Neural crest cell (in vitro differentiated cells): ENCODE results near the gene RAB35. TPM values are rescaled to one million over a fixed set of nuclear protein-coding genes. Genes with fewer than 3 reads are reported as not detected.
"Not testable (repeated sequence)": the region's sequence is repeated elsewhere in the genome, so short reads cannot be mapped to it uniquely, and the experiment has no call there.

Source experiments
- DNase-seq: peaks from one replicate; pipeline ENCODE4 v3.0.0; 2021; ENCODE audit warnings: low read depth, mixed read lengths, low spot score
- H3K27ac Mint-ChIP-seq: one replicate; pipeline ENCODE4 v1.8.0; 2021; ENCODE audit warnings: mild to moderate bottlenecking, mixed read lengths; ENCODE audit not compliant: unreplicated experiment
- H3K27me3 Mint-ChIP-seq: 2 replicates; pipeline ENCODE4 v1.8.0; 2021; ENCODE audit warnings: low read depth, mild to moderate bottlenecking, mixed read lengths
- H3K36me3 Mint-ChIP-seq: 2 replicates; pipeline ENCODE4 v1.8.0; 2021; ENCODE audit warnings: low read depth, mild to moderate bottlenecking, mixed read lengths
- H3K4me1 Mint-ChIP-seq: 2 replicates; pipeline ENCODE4 v1.8.0; 2021; ENCODE audit warnings: mixed read lengths
- H3K4me3 Mint-ChIP-seq: one replicate; pipeline ENCODE4 v1.8.0; 2021; ENCODE audit warnings: mild to moderate bottlenecking, mixed read lengths
- H3K9me3 Mint-ChIP-seq: 2 replicates; pipeline ENCODE4 v1.8.0; 2021; ENCODE audit warnings: mixed read lengths
- CTCF ChIP-seq: fragments of 200-600 bp; sonication (generic); conservative IDR thresholded peaks from 2 replicates; pipeline ENCODE4 v1.5.0; 2021; ENCODE audit warnings: antibody characterized with exemption, mild to moderate bottlenecking
- microRNA-seq: library from miRNA; unstranded; fragments of <30 nt; microRNA quantifications from one replicate; pipeline ENCODE4, GENCODE V29; 2020
- total RNA-seq: library from RNA; stranded (reverse); gene quantifications from 2 replicates; pipeline ENCODE4 v1.2.1, GENCODE V29; 2021

RAB35 gene
- total RNA-seq, 1 donor from 2014 or later = 54.1 TPM

GRCh38 chr12:120047072-120047471 lies 69.5 kb downstream of the RAB35 start:
- DNase-seq = no peak
- no peak overlapping the region for H3K4me3 Mint-ChIP-seq
- H3K27me3 Mint-ChIP-seq = no peaks in the 10 kb centered on the region
- no peak for TF ChIP-seq CTCF
- peaks cover 2% of the 10 kb centered on the region for H3K4me1 Mint-ChIP-seq
- H3K27ac Mint-ChIP-seq = no peak overlapping the region
- H3K9me3 Mint-ChIP-seq = peaks cover 4% of the 10 kb centered on the region
- no peaks in the 10 kb centered on the region for H3K36me3 Mint-ChIP-seq

DNA sequence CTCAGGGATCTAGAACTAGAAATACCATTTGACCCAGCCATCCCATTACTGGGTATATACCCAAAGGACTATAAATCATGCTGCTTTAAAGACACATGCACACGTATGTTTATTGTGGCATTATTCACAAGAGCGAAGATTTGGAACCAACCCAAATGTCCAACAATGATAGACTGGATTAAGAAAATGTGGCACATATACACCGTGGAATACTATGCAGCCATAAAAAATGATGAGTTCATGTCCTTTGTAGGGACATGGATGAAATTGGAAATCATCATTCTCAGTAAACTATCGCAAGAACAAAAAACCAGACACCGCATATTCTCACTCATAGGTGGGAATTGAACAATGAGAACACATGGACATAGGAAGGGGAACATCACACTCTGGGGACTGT lies 71.2 kb downstream of the RAB35 start:
- H3K27me3 Mint-ChIP-seq, H3K4me3 Mint-ChIP-seq, H3K36me3 Mint-ChIP-seq, H3K9me3 Mint-ChIP-seq, H3K27ac Mint-ChIP-seq, DNase-seq: not testable (repeated sequence)
- H3K4me1 Mint-ChIP-seq = peaks cover 16% of the 10 kb centered on the region

Small RNA genes within 50 kb of the gene (microRNA-seq; reads per million reads assigned to microRNA genes)
- gene MIR4498 = 6.5 reads per million, percentile 5 among the genes with 10 or more reads in this experiment

Other genes with a start within 250 kb of the RAB35 start
- 80.6 and 85.9 TPM in 2 replicates for gene CIT, start 239.4 kb downstream of the RAB35 start, total RNA-seq
- 5.2 and 6.3 TPM in 2 replicates for gene BICDL1, start 127.5 kb downstream of the RAB35 start, total RNA-seq
- 108 and 114 TPM in 2 replicates for gene GCN1, start 78.0 kb upstream of the RAB35 start, total RNA-seq
- gene RPLP0, start 84.4 kb upstream of the RAB35 start, total RNA-seq = 2,997 and 3,023 TPM in 2 replicates
- 54.5 and 61.5 TPM in 2 replicates for gene PXN, start 149.0 kb upstream of the RAB35 start, total RNA-seq
- 5,010 and 5,494 TPM in 2 replicates for gene RNU4-2, start 175.2 kb upstream of the RAB35 start, total RNA-seq
- 4,497 and 4,941 TPM in 2 replicates for gene RNU4-1, start 176.5 kb upstream of the RAB35 start, total RNA-seq
- 1.7 TPM in 2 replicates for gene SIRT4, start 185.6 kb upstream of the RAB35 start, total RNA-seq
- not detected in 2 replicates for gene PLA2G1B, start 211.0 kb upstream of the RAB35 start, total RNA-seq